Stimulated activated CD8-positive, alpha-beta memory T cell treated with anti-CD3 and anti-CD28 coated beads, Interleukin-12 subunit alpha, Interleukin-12 subunit beta, amount 100 ng/mL, for 1 hour (primary cell): ENCODE results near the gene CEACAM18.

ENCODE experiments used
- DNase-seq: peaks from one replicate; pipeline ENCODE4 v3.0.0-alpha.2; 2020; ENCODE audit warnings: low read depth

Gene CEACAM18

GRCh38 chr19:51531349-51532315, 53.3 kb downstream of the CEACAM18 start, which contains the start of gene SIGLEC6:
TSS of gene SIGLEC6 (minus strand) at chr19:51531670. CDS start at chr19:51531648, 22 bp downstream.
- DNase-seq, result no peak

DNA sequence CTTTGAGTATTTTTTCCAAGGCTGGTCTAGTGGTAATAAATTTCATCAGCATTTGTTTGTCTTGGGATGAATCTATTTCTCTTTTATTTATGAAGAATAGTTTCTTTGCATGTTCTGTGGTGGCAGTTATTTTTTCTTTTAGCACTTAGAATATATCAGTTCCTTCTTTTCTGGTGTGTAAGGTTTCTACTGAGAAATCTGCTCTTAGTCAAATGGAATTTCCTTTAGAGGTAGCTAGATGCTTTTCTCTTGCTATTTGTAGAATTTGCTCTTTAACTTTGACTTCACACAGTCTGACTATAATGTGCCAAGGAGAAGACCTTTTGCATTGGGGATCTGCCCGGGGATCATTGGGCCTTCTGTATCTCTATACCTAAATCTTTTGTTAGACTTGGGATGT, 57.2 kb downstream of the CEACAM18 start:
- no peak for DNase-seq

DNA sequence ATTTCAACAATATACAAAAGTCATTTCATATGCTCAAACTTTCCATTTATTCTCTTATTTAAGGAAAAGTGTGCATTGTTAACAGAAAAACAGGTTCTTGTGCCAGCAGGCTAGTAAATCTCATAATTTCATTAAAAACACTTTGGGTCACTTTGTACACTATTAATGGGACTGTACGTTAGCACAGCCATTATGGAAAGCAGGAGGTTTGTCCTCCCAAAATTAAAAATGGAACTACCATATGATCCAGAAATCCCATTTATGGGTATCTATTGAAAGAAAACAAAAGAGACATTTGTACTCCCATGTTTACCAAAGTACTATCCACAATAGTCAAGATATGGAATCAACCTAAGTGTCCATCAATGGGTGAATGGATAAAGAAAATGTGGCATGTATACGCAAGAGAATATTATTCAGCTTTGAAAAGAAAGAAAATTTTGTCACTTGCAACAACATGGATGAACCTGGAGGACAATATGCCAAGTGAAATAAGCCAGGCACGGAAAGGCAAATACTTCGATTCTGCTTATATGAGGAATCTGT, 61.6 kb downstream of the CEACAM18 start:
- DNase-seq, result no peak
